Thyroid gland (tissue), 4 donors: ENCODE results near the gene VWA2. TPM values are rescaled to one million over a fixed set of nuclear protein-coding genes. Genes with fewer than 3 reads are reported as not detected.

Experiments used
- DNase-seq, 2 donors: peaks; one replicate each; pipeline ENCODE4 v3.0.0-alpha.2; 2019
- H3K27ac ChIP-seq, 3 donors: fragments of 200-600 bp; sonication (generic); 1 replicate in 2 of 3; 2 replicates in 1 of 3; pipeline ENCODE4 v1.5.1; 2016 to 2019; ENCODE audit warnings: mild to moderate bottlenecking in 1 of 3, moderate library complexity in 1 of 3
- H3K27me3 ChIP-seq: fragments of 200-600 bp; sonication (generic); one replicate; pipeline ENCODE4 v1.5.1; 2019
- H3K36me3 ChIP-seq, 2 donors: fragments of 200-600 bp; sonication (generic); one replicate each; pipeline ENCODE4 v1.5.1; 2016 to 2019
- H3K4me1 ChIP-seq, 2 donors: fragments of 200-600 bp; sonication (generic); one replicate each; pipeline ENCODE4 v1.5.1; 2017 to 2019
- H3K4me3 ChIP-seq, 3 donors: fragments of 200-600 bp; sonication (generic); replicated peaks in 1 of 3; 1 replicate in 2 of 3; 2 replicates in 1 of 3; pipeline ENCODE4 v1.5.1; 2016; ENCODE audit warnings: mild to moderate bottlenecking in 1 of 3
- H3K9me3 ChIP-seq: fragments of 200-600 bp; sonication (generic); one replicate; pipeline ENCODE4 v1.5.1; 2017
- CTCF ChIP-seq, 6 experiments: fragments of 200-600 bp in 3 of 6; fragments of 450-650 bp in 3 of 6; sonication (generic) in 3 of 6; IDR thresholded peaks; one replicate each; pipeline ENCODE4 v1.5.1; 2016 to 2019; ENCODE audit warnings: antibody characterized with exemption in 6 of 6, mild to moderate bottlenecking in 2 of 6, inconsistent platforms in 1 of 6, moderate library complexity in 1 of 6
- POLR2A ChIP-seq, 2 donors: fragments of 450-650 bp; IDR thresholded peaks; one replicate each; pipeline ENCODE4 v1.6.1; 2017; ENCODE audit warnings: antibody characterized with exemption in 2 of 2, mild to moderate bottlenecking in 2 of 2, moderate library complexity in 1 of 2
- WGBS, 2 donors: methylation state at CpG; one replicate each; pipeline ENCODE4 v1.1.5; 2017; 5-methylcytosine and 5-hydroxymethylcytosine counted together
- intact Hi-C: fragments of 100-400 bp; cut with DNase I; formaldehyde crosslinking; loops from one replicate; pipeline ENCODE4 v1.15.1; 2023
- total RNA-seq, 4 donors: library from RNA; depleted of rRNA; stranded (reverse); fragments of >200 nt; gene quantifications; one replicate each; pipeline ENCODE4 v1.2.3, GENCODE V29; 2016

The VWA2 gene
- total RNA-seq, 4 donors from 2014 or later = 0.13 to 0.22 TPM; not detected in 2

GRCh38 chr10:114284346-114285071 lies 45.5 kb downstream of the VWA2 start:
- H3K4me3 ChIP-seq = no peak overlapping the region
- no peaks in the 10 kb centered on the region for H3K9me3 ChIP-seq
- no peaks in the 10 kb centered on the region for H3K36me3 ChIP-seq
- TF ChIP-seq CTCF (IDR thresholded peaks at IDR 0.05) (no peak), POLR2A (IDR thresholded peaks at IDR 0.05) (no peak)
- no peaks in the 10 kb centered on the region for H3K27me3 ChIP-seq
- intact Hi-C loops = no loop called here
- no peaks in the 10 kb centered on the region for H3K4me1 ChIP-seq
- WGBS, 2 donors = 69 to 70% methylated on average over 11 to 13 of the region's 13 CpGs
- DNase-seq = peak; percentile 43 to 59
- H3K27ac ChIP-seq = no peak overlapping the region

- no peaks in the 10 kb centered on the region for H3K9me3 ChIP-seq
- 87 to 92% methylated on average over 12 to 21 of the region's 31 CpGs for WGBS, 2 donors
- H3K4me3 ChIP-seq = no peak overlapping the region
- H3K27me3 ChIP-seq = no peaks in the 10 kb centered on the region
- no peak overlapping the region for H3K27ac ChIP-seq
- H3K36me3 ChIP-seq = no peaks in the 10 kb centered on the region
- intact Hi-C loops = no loop called here
- no peak for TF ChIP-seq CTCF (IDR thresholded peaks at IDR 0.05)
- no peak for TF ChIP-seq POLR2A (IDR thresholded peaks at IDR 0.05)
- no peaks in the 10 kb centered on the region for H3K4me1 ChIP-seq
- DNase-seq = peak; percentile 21 to 36
Measured at GRCh38 chr10:114285961-114286441, 46.9 kb downstream of the VWA2 start.

GRCh38 chr10:114286921-114287320 lies 47.9 kb downstream of the VWA2 start:
- intact Hi-C loops = no loop called here

GRCh38 chr10:114288424-114289095 lies 49.5 kb downstream of the VWA2 start:
- H3K4me1 ChIP-seq = no peaks in the 10 kb centered on the region
- intact Hi-C loops = no loop called here
- peaks cover 0 to 5% of the 10 kb centered on the region in 2 donors for H3K36me3 ChIP-seq
- no peak for DNase-seq
- WGBS, 2 donors = 67 to 83% methylated on average over 6 to 10 of the region's 11 CpGs
- TF ChIP-seq POLR2A (IDR thresholded peaks at IDR 0.05) (no peak), CTCF (IDR thresholded peaks at IDR 0.05) (no peak)
- no peaks in the 10 kb centered on the region for H3K9me3 ChIP-seq
- H3K27ac ChIP-seq = no peak overlapping the region
- H3K27me3 ChIP-seq = no peaks in the 10 kb centered on the region
- no peak overlapping the region for H3K4me3 ChIP-seq

More at GRCh38 chr10:114286921-114287320, 47.9 kb downstream of the VWA2 start:
- DNase-seq = peak; percentile 39 to 54
- Histone ChIP-seq H3K27me3 (no peaks in the 10 kb centered on the region), H3K4me1 (no peaks in the 10 kb centered on the region), H3K27ac (no peak overlapping the region), H3K4me3 (no peak overlapping the region), H3K9me3 (no peaks in the 10 kb centered on the region), H3K36me3 (no peaks in the 10 kb centered on the region)
- WGBS, 2 donors = 47 to 48% methylated on average over 8 of the region's 8 CpGs
- TF ChIP-seq CTCF (IDR thresholded peaks at IDR 0.05) = no peak

GRCh38 chr10:114289096-114289436 lies 50.0 kb downstream of the VWA2 start:
- no peak for DNase-seq
- H3K4me3 ChIP-seq = no peak overlapping the region
- intact Hi-C loops = no loop called here
- TF ChIP-seq CTCF (IDR thresholded peaks at IDR 0.05) = no peak
- no peak for TF ChIP-seq POLR2A (IDR thresholded peaks at IDR 0.05)
- peaks cover 0 to 6% of the 10 kb centered on the region in 2 donors for H3K36me3 ChIP-seq
- no peaks in the 10 kb centered on the region for H3K27me3 ChIP-seq
- no peaks in the 10 kb centered on the region for H3K9me3 ChIP-seq
- H3K4me1 ChIP-seq = no peaks in the 10 kb centered on the region
- no peak overlapping the region for H3K27ac ChIP-seq
- 92 to 100% methylated on average over 6 of the region's 16 CpGs for WGBS, 2 donors
